B cell (primary cell): ENCODE data around the gene LMF2. TPM values are rescaled to one million over a fixed set of nuclear protein-coding genes. Genes with fewer than 3 reads are reported as not detected.
"Not testable (repeated sequence)": the region's sequence is repeated elsewhere in the genome, so short reads cannot be mapped to it uniquely, and the experiment has no call there.

ENCODE experiments used
- ATAC-seq: fragments of 200-7000 bp; cut with Tn5 transposase; one replicate; pipeline ENCODE4 v1.10.0; 2021; ENCODE audit warnings: low read depth, mild to moderate bottlenecking, moderate number of reproducible peaks, moderate library complexity
- CTCF ChIA-PET: fragments of 350-600 bp; sonication (Branson Sonifier 250); formaldehyde crosslinking; loops from one replicate; lab custom pipeline; 2021; ENCODE audit warnings: antibody characterized with exemption, inconsistent platforms; lab: Charles Lee
- POLR2A ChIA-PET: fragments of 350-600 bp; sonication (Branson Sonifier 250); formaldehyde crosslinking; loops from one replicate; lab custom pipeline; 2021; ENCODE audit warnings: antibody characterized with exemption; lab: Charles Lee
- DNase-seq: peaks from one replicate; pipeline ENCODE4 v3.0.0; 2013
- H2AFZ ChIP-seq: 2 replicates; pipeline ENCODE4 v1.6.1; 2012; ENCODE audit warnings: mild to moderate bottlenecking, low read depth, low read length; ENCODE audit not compliant: insufficient read depth, poor library complexity, severe bottlenecking
- H3K27ac ChIP-seq, 2 donors: 1 replicate in 1 of 2; 2 replicates in 1 of 2; pipeline ENCODE4 v1.5.1; 2012 to 2013; ENCODE audit warnings: low read length in 2 of 2, mild to moderate bottlenecking in 2 of 2, moderate library complexity in 1 of 2
- H3K27me3 ChIP-seq, 4 experiments: fragments of 200-600 bp in 1 of 4; sonication (generic) in 1 of 4; replicated peaks in 1 of 4; 1 replicate in 2 of 4; 2 replicates in 2 of 4; pipeline versions ENCODE4 v1.6.1 to v1.7.0; 2013 to 2016; ENCODE audit warnings: low read length in 3 of 4, mild to moderate bottlenecking in 2 of 4, mixed read lengths in 1 of 4, moderate library complexity in 1 of 4; ENCODE audit not compliant: insufficient read depth in 4 of 4, control insufficient read depth in 3 of 4; ENCODE audit errors: control extremely low read depth in 1 of 4
- H3K36me3 ChIP-seq, 2 experiments: replicated peaks in 1 of 2; 1 replicate in 1 of 2; 2 replicates in 1 of 2; pipeline versions ENCODE4 v1.6.1 to v1.7.1; 2013; ENCODE audit warnings: low read length in 1 of 2; ENCODE audit not compliant: insufficient read depth in 2 of 2, control insufficient read depth in 1 of 2; ENCODE audit errors: control extremely low read depth in 1 of 2, extremely low read depth in 1 of 2
- H3K4me1 ChIP-seq, 2 donors: fragments of 200-600 bp in 1 of 2; sonication (generic) in 1 of 2; 1 replicate in 1 of 2; 2 replicates in 1 of 2; pipeline versions ENCODE4 v1.5.1 to v1.6.1; 2013 to 2017; ENCODE audit warnings: low read length in 2 of 2; ENCODE audit not compliant: control insufficient read depth in 2 of 2, insufficient read depth in 2 of 2
- H3K4me2 ChIP-seq: replicated peaks from 2 replicates; pipeline ENCODE3; 2012; ENCODE audit warnings: mild to moderate bottlenecking, low read depth, low read length; ENCODE audit not compliant: poor library complexity, severe bottlenecking
- H3K4me3 ChIP-seq, 5 experiments: fragments of 200-600 bp in 1 of 5; sonication (generic) in 1 of 5; 1 replicate in 3 of 5; 2 replicates in 2 of 5; pipeline versions ENCODE4 v1.5.1 to v1.7.0; 2011 to 2016; ENCODE audit warnings: low read length in 4 of 5, mild to moderate bottlenecking in 4 of 5, low read depth in 2 of 5, control low read depth in 1 of 5, moderate library complexity in 1 of 5; ENCODE audit not compliant: insufficient read depth in 1 of 5; ENCODE audit errors: control extremely low read depth in 1 of 5, extremely low read depth in 1 of 5
- H3K79me2 ChIP-seq: fragments of 200-600 bp; sonication (generic); one replicate; pipeline ENCODE4 v1.6.0; 2016; ENCODE audit warnings: low read length; ENCODE audit not compliant: control insufficient read depth, insufficient read depth
- H3K9ac ChIP-seq: fragments of 200-600 bp; sonication (generic); 2 replicates; pipeline ENCODE4 v1.6.1; 2017; ENCODE audit warnings: mild to moderate bottlenecking, low read length, moderate library complexity
- H3K9me3 ChIP-seq, 3 donors: one replicate each; pipeline versions ENCODE4 v1.6.1 to v1.7.1; 2013; ENCODE audit warnings: low read length in 2 of 3; ENCODE audit not compliant: control insufficient read depth in 2 of 3, insufficient read depth in 1 of 3; ENCODE audit errors: control extremely low read depth in 1 of 3
- H4K20me1 ChIP-seq: 2 replicates; pipeline ENCODE4 v1.6.0; 2012; ENCODE audit warnings: mild to moderate bottlenecking, low read length; ENCODE audit not compliant: insufficient read depth, control insufficient read depth, poor library complexity, severe bottlenecking
- H3K27ac Mint-ChIP-seq: one replicate; pipeline ENCODE4 v1.8.0; 2021; ENCODE audit warnings: mixed read lengths
- H3K27me3 Mint-ChIP-seq: one replicate; pipeline ENCODE4 v1.8.0; 2021; ENCODE audit warnings: mixed read lengths
- H3K4me1 Mint-ChIP-seq: one replicate; pipeline ENCODE4 v1.8.0; 2021; ENCODE audit warnings: mixed read lengths
- H3K4me3 Mint-ChIP-seq: one replicate; pipeline ENCODE4 v1.8.0; 2021; ENCODE audit warnings: mixed read lengths
- H3K9me3 Mint-ChIP-seq: one replicate; pipeline ENCODE4 v1.8.0; 2022; ENCODE audit warnings: mixed read lengths; ENCODE audit not compliant: insufficient read depth
- EZH2 ChIP-seq: IDR thresholded peaks from 2 replicates; pipeline ENCODE4 v1.6.1; 2012; ENCODE audit warnings: borderline replicate concordance, low read depth, mild to moderate bottlenecking, moderate library complexity, low read length; ENCODE audit not compliant: insufficient read depth, poor library complexity, severe bottlenecking
- WGBS: methylation state at CpG from one replicate; pipeline ENCODE4 v1.1.5; 2013; ENCODE audit warnings: missing lambda C conversion rate; ENCODE audit not compliant: insufficient coverage; 5-methylcytosine and 5-hydroxymethylcytosine counted together
- intact Hi-C: fragments of 100-400 bp; cut with micrococcal nuclease; formaldehyde crosslinking; loops from one replicate; pipeline ENCODE4 v1.10.0; 2022
- polyA plus RNA-seq: library from polyadenylated mRNA; depleted of rRNA; stranded (reverse); fragments of >200 nt; gene quantifications from 2 replicates; pipeline ENCODE4 v1.2.3, GENCODE V29; 2012
- total RNA-seq, 2 donors: library from RNA; stranded (reverse); fragments of 120-200 nt in 1 of 2; gene quantifications; 1 replicate in 1 of 2; 2 replicates in 1 of 2; pipeline versions ENCODE4 v1.2.3 to v1.2.4, GENCODE V29; 2013 to 2022
- TF ChIP-seq, protein P1 (sequence below): fragments of 200-600 bp; IDR thresholded peaks from one replicate; pipeline ENCODE4 v1.8.0; 2022; ENCODE audit warnings: antibody characterized with exemption, mild to moderate bottlenecking

Gene LMF2
- total and polyA plus RNA-seq, 2 donors (not counting 1 experiment from before 2014, with no cell fraction given): 128 to 316 TPM

GRCh38 chr22:50542416-50542927 lies 35.0 kb upstream of the LMF2 start:
- no peaks in the 10 kb centered on the region for H3K27me3 Mint-ChIP-seq
- DNase-seq (peak; percentile 62), ATAC-seq (no peak)
- H3K4me1 Mint-ChIP-seq: peaks cover 52% of the 10 kb centered on the region
- Histone ChIP-seq H3K27ac (peak overlapping the region; percentile 95 to 96), H3K4me3 (peak overlapping the region in 1 of 5 experiments; percentile 8), H3K27me3 (no peaks in the 10 kb centered on the region), H3K79me2 (no peaks in the 10 kb centered on the region), H4K20me1 (no peaks in the 10 kb centered on the region), H3K9me3 (no peaks in the 10 kb centered on the region), H3K9ac (no peak overlapping the region), H3K36me3 (no peaks in the 10 kb centered on the region), H2AFZ (peak overlapping the region; percentile 34), H3K4me2 (peak overlapping the region; percentile 1), H3K4me1 (peaks cover 46 to 68% of the 10 kb centered on the region in 2 donors)
- ChIA-PET CTCF (interaction anchor here (0.9 to 1.5 kb wide), 2 partner anchors 17 kb away, joined by 5 to 10 read pairs; partner anchors contain the start of gene SCO2), POLR2A (interaction anchor here (3.4 to 4.6 kb wide), 2 partner anchors 11 to 15 kb away, joined by 40 to 104 read pairs; partner anchors contain the start of genes SCO2 and TYMP)
- H3K27ac Mint-ChIP-seq: peak overlapping the region; percentile 93
- peak overlapping the region; percentile 83 for H3K4me3 Mint-ChIP-seq
- intact Hi-C loops: no loop called here
- TF ChIP-seq, protein P1, sequence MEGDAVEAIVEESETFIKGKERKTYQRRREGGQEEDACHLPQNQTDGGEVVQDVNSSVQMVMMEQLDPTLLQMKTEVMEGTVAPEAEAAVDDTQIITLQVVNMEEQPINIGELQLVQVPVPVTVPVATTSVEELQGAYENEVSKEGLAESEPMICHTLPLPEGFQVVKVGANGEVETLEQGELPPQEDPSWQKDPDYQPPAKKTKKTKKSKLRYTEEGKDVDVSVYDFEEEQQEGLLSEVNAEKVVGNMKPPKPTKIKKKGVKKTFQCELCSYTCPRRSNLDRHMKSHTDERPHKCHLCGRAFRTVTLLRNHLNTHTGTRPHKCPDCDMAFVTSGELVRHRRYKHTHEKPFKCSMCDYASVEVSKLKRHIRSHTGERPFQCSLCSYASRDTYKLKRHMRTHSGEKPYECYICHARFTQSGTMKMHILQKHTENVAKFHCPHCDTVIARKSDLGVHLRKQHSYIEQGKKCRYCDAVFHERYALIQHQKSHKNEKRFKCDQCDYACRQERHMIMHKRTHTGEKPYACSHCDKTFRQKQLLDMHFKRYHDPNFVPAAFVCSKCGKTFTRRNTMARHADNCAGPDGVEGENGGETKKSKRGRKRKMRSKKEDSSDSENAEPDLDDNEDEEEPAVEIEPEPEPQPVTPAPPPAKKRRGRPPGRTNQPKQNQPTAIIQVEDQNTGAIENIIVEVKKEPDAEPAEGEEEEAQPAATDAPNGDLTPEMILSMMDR: no peak
- no peak for TF ChIP-seq EZH2
- WGBS: 85% methylated on average over 14 of the region's 19 CpGs
- H3K9me3 Mint-ChIP-seq: no peaks in the 10 kb centered on the region

DNA sequence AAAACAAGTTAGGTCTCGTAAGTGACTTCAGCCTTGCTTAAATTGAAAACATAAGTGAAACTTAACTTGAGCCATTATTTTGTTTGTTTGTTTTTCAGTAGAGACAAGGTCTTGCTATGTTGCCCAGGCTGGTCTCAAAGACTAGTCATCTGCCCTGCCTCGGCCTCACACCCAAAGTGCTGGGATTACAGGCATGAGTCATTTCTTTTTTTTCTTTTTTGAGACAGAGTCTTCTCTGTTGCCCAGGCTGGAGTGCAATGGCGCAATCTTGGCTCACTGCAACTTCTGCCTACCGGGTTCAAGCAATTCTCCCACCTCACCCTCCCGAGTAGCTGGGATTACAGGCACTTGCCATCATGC lies 34.1 kb upstream of the LMF2 start:
- ATAC-seq, H3K4me3 ChIP-seq, H3K9me3 Mint-ChIP-seq, H3K27me3 Mint-ChIP-seq, H3K27me3 ChIP-seq, intact Hi-C loops, H4K20me1 ChIP-seq, H3K79me2 ChIP-seq, H2AFZ ChIP-seq, H3K9ac ChIP-seq, H3K36me3 ChIP-seq, H3K9me3 ChIP-seq: not testable (repeated sequence)
- ChIA-PET CTCF (interaction anchor here (1.2 to 6.0 kb wide), 6 partner anchors 10 to 91 kb away, joined by 3 to 81 read pairs (median 10); partner anchors contain the start of genes SCO2, SYCE3 and TYMP), POLR2A (interaction anchor here (1.4 to 4.6 kb wide), 4 partner anchors 9 to 34 kb away, joined by 3 to 104 read pairs (median 24); partner anchors contain the start of genes LMF2, SCO2 and TYMP)
- DNase-seq: peak; percentile 40
- peak overlapping the region; percentile 93 for H3K27ac Mint-ChIP-seq
- Histone ChIP-seq H3K4me1 (peaks cover 46 to 68% of the 10 kb centered on the region in 2 donors), H3K4me2 (peak overlapping the region; percentile 20), H3K27ac (peak overlapping the region; percentile 95 to 96)
- WGBS: 80% methylated on average over 3 of the region's 5 CpGs
- peak overlapping the region; percentile 83 for H3K4me3 Mint-ChIP-seq
- H3K4me1 Mint-ChIP-seq: peaks cover 52% of the 10 kb centered on the region
